Keratinocyte (primary cell): ENCODE results near the gene CCDC7. TPM values are rescaled to one million over a fixed set of nuclear protein-coding genes. Genes with fewer than 3 reads are reported as not detected.

Source experiments
- DNase-seq: peaks from one replicate; pipeline ENCODE4 v3.0.0-alpha.2; 2011; ENCODE audit warnings: low read depth, missing footprints, low spot score
- FAIRE-seq: peaks from 2 replicates; lab custom pipeline; 2011; peaks lifted over from hg19 to GRCh38; lab: Jason Lieb, UNC
- H2AFZ ChIP-seq: 2 replicates; pipeline ENCODE4 v1.6.0; 2012; ENCODE audit warnings: low read length, control low read depth, inconsistent platforms; ENCODE audit not compliant: control insufficient read depth
- H3K27ac ChIP-seq: 2 replicates; pipeline ENCODE4 v1.5.1; 2011; ENCODE audit warnings: low read length; ENCODE audit not compliant: control insufficient read depth, insufficient read depth
- H3K27me3 ChIP-seq: 3 replicates; pipeline ENCODE4 v1.6.0; 2011; ENCODE audit warnings: low read length; ENCODE audit not compliant: control insufficient read depth, insufficient read depth; ENCODE audit errors: extremely low read depth
- H3K36me3 ChIP-seq, 2 experiments: 2 replicates in 1 of 2; 3 replicates in 1 of 2; pipeline ENCODE4 v1.5.1; 2011; ENCODE audit warnings: low read length in 2 of 2, mild to moderate bottlenecking in 1 of 2; ENCODE audit not compliant: control insufficient read depth in 2 of 2, insufficient read depth in 2 of 2; ENCODE audit errors: extremely low read depth in 1 of 2
- H3K4me1 ChIP-seq: 3 replicates; pipeline ENCODE4 v1.5.1; 2011; ENCODE audit warnings: low read length; ENCODE audit not compliant: control insufficient read depth, insufficient read depth; ENCODE audit errors: extremely low read depth
- H3K4me2 ChIP-seq: 3 replicates; pipeline ENCODE4 v1.6.0; 2011; ENCODE audit warnings: low read depth, low read length; ENCODE audit not compliant: control insufficient read depth, insufficient read depth; ENCODE audit errors: extremely low read depth
- H3K4me3 ChIP-seq, 3 experiments: fragments of 200-600 bp in 1 of 3; sonication (generic) in 1 of 3; 2 replicates in 2 of 3; 3 replicates in 1 of 3; pipeline ENCODE4 v1.5.1; 2011 to 2016; ENCODE audit warnings: low read length in 3 of 3, mild to moderate bottlenecking in 3 of 3, control low read depth in 2 of 3, inconsistent platforms in 1 of 3, low read depth in 1 of 3, mixed read lengths in 1 of 3, mixed run types in 1 of 3, moderate library complexity in 1 of 3; ENCODE audit not compliant: control insufficient read depth in 2 of 3, insufficient read depth in 2 of 3; ENCODE audit errors: extremely low read depth in 1 of 3
- H3K79me2 ChIP-seq: 2 replicates; pipeline ENCODE4 v1.6.0; 2012; ENCODE audit warnings: low read length; ENCODE audit not compliant: control insufficient read depth, insufficient read depth
- H3K9ac ChIP-seq: 3 replicates; pipeline ENCODE4 v1.6.0; 2011; ENCODE audit warnings: low read length; ENCODE audit not compliant: control insufficient read depth, insufficient read depth; ENCODE audit errors: extremely low read depth
- H3K9me1 ChIP-seq: 3 replicates; pipeline ENCODE4 v1.6.0; 2011; ENCODE audit warnings: low read length; ENCODE audit not compliant: control insufficient read depth, insufficient read depth; ENCODE audit errors: extremely low read depth
- H3K9me3 ChIP-seq: 2 replicates; pipeline ENCODE4 v1.5.1; 2012; ENCODE audit warnings: low read depth, low read length; ENCODE audit not compliant: control insufficient read depth
- H4K20me1 ChIP-seq: 3 replicates; pipeline ENCODE4 v1.6.0; 2011; ENCODE audit warnings: low read length; ENCODE audit not compliant: control insufficient read depth, insufficient read depth; ENCODE audit errors: extremely low read depth
- EZH2 ChIP-seq: IDR thresholded peaks from one replicate; pipeline ENCODE4 v1.6.1; 2012; ENCODE audit warnings: inconsistent platforms, mild to moderate bottlenecking, low read length, moderate library complexity
- dilution Hi-C: fragments of 300-500 bp; cut with MboI; formaldehyde crosslinking; loops from one replicate; pipeline ENCODE4 v1.7.0; 2020; ENCODE audit warnings: low sequenced_read_pairs; ENCODE audit not compliant: extremely low pct_ligation_motif_present
- polyA plus RNA-seq, 5 experiments: library from polyadenylated mRNA; depleted of rRNA in 3 of 5; stranded (reverse) in 3 of 5; stranded (forward) in 1 of 5; unstranded in 1 of 5; fragments of >200 nt; gene quantifications; 1 replicate in 1 of 5; 2 replicates in 3 of 5; 3 replicates in 1 of 5; pipeline versions ENCODE4 v1.2.1 to v1.2.3, GENCODE V29; 2011 to 2012; ENCODE audit warnings: missing spikeins in 2 of 5, low read depth in 1 of 5, low replicate concordance in 1 of 5
- TF ChIP-seq, protein P1 (sequence below), 3 experiments: IDR thresholded peaks in 1 of 3; conservative IDR thresholded peaks in 1 of 3; optimal IDR thresholded peaks in 1 of 3; 2 replicates in 2 of 3; 3 replicates in 1 of 3; pipeline versions ENCODE3 to v1.5.1; 2011; ENCODE audit warnings: low read length in 3 of 3, mild to moderate bottlenecking in 3 of 3, moderate library complexity in 2 of 3, control low read depth in 1 of 3, inconsistent platforms in 1 of 3; ENCODE audit not compliant: insufficient read depth in 2 of 3; ENCODE audit errors: extremely low read depth in 1 of 3

The CCDC7 gene
- polyA plus RNA-seq, 1 donor (not counting 4 experiments of a cell fraction or from before 2014, with no cell fraction given): 1.1 TPM

DNA sequence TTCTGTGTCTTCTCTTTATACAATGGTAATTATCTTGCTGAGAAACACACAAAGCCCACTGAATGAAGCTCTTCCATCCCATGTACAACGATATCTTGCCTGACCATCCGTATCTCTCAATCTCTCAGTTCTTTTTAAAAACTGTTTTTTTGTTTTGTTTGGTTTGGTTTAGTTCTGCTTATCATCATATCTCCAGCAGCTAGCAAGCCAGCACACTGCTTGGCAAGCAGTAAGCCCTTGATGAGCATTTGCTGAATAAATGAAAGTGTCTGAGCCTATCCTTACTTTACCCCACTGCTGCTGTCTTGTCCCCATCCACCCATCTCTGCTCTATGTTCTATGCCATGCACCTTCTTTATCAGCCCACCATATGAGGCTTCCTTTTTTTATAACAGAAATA, 477.9 kb downstream of the CCDC7 start:
- Histone ChIP-seq H3K27me3 (no peaks in the 10 kb centered on the region), H3K27ac (no peak overlapping the region), H3K4me1 (no peaks in the 10 kb centered on the region), H3K79me2 (peaks cover 96% of the 10 kb centered on the region), H3K9me1 (no peaks in the 10 kb centered on the region), H3K9ac (no peak overlapping the region), H3K4me3 (no peak overlapping the region), H3K4me2 (no peak overlapping the region), H2AFZ (no peak overlapping the region), H4K20me1 (peaks cover 5% of the 10 kb centered on the region), H3K9me3 (no peaks in the 10 kb centered on the region), H3K36me3 (peaks cover 39 to 72% of the 10 kb centered on the region in 2 experiments)
- DNase-seq (no peak), FAIRE-seq (no peak)
- dilution Hi-C loops: no loop called here
- TF ChIP-seq, protein P1, sequence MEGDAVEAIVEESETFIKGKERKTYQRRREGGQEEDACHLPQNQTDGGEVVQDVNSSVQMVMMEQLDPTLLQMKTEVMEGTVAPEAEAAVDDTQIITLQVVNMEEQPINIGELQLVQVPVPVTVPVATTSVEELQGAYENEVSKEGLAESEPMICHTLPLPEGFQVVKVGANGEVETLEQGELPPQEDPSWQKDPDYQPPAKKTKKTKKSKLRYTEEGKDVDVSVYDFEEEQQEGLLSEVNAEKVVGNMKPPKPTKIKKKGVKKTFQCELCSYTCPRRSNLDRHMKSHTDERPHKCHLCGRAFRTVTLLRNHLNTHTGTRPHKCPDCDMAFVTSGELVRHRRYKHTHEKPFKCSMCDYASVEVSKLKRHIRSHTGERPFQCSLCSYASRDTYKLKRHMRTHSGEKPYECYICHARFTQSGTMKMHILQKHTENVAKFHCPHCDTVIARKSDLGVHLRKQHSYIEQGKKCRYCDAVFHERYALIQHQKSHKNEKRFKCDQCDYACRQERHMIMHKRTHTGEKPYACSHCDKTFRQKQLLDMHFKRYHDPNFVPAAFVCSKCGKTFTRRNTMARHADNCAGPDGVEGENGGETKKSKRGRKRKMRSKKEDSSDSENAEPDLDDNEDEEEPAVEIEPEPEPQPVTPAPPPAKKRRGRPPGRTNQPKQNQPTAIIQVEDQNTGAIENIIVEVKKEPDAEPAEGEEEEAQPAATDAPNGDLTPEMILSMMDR (optimal IDR thresholded peaks at IDR 0.05 in 1 of 3, IDR thresholded peaks at IDR 0.05 in 1 of 3, conservative IDR thresholded peaks at IDR 0.05 in 1 of 3; ENCODE audit: extremely low read depth in 1 of 3, insufficient read depth in 2 of 3, low read length in 3 of 3): no peak
- no peak for TF ChIP-seq EZH2

Other genes with a start within 250 kb of the CCDC7 start
- gene EPC1, start 99.0 kb upstream of the CCDC7 start, polyA plus RNA-seq: 15.5 to 34.8 TPM (median 33.5 TPM) in 3 replicates